NB4 (cell line): ENCODE measurements around the gene LGR5.

Experiments used
- DNase-seq: peaks from one replicate; pipeline ENCODE4 v3.0.0; 2010; ENCODE audit warnings: low read depth
- H3K4me3 ChIP-seq: one replicate; pipeline ENCODE4 v1.5.1; 2011; ENCODE audit warnings: mild to moderate bottlenecking, low read depth, low read length, moderate library complexity
- CTCF ChIP-seq: IDR thresholded peaks from one replicate; pipeline ENCODE4 v1.5.1; 2012; ENCODE audit warnings: low read depth, low read length
- MAX ChIP-seq: IDR thresholded peaks from 2 replicates; pipeline ENCODE4 v1.6.1; 2011; ENCODE audit warnings: low read depth, low read length
- MYC ChIP-seq: IDR thresholded peaks from 2 replicates; pipeline ENCODE4 v1.6.1; 2011; ENCODE audit warnings: low read depth, low read length
- POLR2A ChIP-seq: IDR thresholded peaks from 2 replicates; pipeline ENCODE4 v1.6.1; 2011; ENCODE audit warnings: mild to moderate bottlenecking; ENCODE audit not compliant: insufficient read length; ENCODE audit errors: extremely low read depth

Gene LGR5

GRCh38 chr12:71509705-71510104 lies 70.1 kb downstream of the LGR5 start:
- DNase-seq = no peak
- TF ChIP-seq MYC (no peak), CTCF (no peak), POLR2A (no peak), MAX (no peak)
- no peak overlapping the region for H3K4me3 ChIP-seq

- TF ChIP-seq MYC = no peak
- TF ChIP-seq CTCF = no peak
- no peak for TF ChIP-seq MAX
- no peak for TF ChIP-seq POLR2A
Measured at GRCh38 chr12:71517145-71517846, 77.7 kb downstream of the LGR5 start.

GRCh38 chr12:71521125-71521524 lies 81.5 kb downstream of the LGR5 start:
- TF ChIP-seq CTCF (no peak), POLR2A (no peak), MYC (no peak), MAX (no peak)
- no peak overlapping the region for H3K4me3 ChIP-seq
- DNase-seq = no peak

More at GRCh38 chr12:71517145-71517846, 77.7 kb downstream of the LGR5 start:
- no peak overlapping the region for H3K4me3 ChIP-seq
- DNase-seq = no peak

- H3K4me3 ChIP-seq = no peak overlapping the region
- DNase-seq = no peak
- TF ChIP-seq MYC = no peak
- no peak for TF ChIP-seq POLR2A
- no peak for TF ChIP-seq MAX
- no peak for TF ChIP-seq CTCF
Measured at GRCh38 chr12:71524626-71525025, 85.0 kb downstream of the LGR5 start.

GRCh38 chr12:71533703-71534102 lies 94.1 kb downstream of the LGR5 start:
- DNase-seq = no peak
- TF ChIP-seq CTCF (no peak), MAX (no peak)
- H3K4me3 ChIP-seq = no peak overlapping the region
